HG03095 (cell line): ENCODE results near the gene DYNC1I1.

ENCODE experiments used
- ATAC-seq: cut with Tn5 transposase; IDR thresholded peaks from one replicate; pipeline ENCODE4 v1.9.1; 2021; ENCODE audit warnings: moderate library complexity; ENCODE audit not compliant: unreplicated experiment

The DYNC1I1 gene

DNA sequence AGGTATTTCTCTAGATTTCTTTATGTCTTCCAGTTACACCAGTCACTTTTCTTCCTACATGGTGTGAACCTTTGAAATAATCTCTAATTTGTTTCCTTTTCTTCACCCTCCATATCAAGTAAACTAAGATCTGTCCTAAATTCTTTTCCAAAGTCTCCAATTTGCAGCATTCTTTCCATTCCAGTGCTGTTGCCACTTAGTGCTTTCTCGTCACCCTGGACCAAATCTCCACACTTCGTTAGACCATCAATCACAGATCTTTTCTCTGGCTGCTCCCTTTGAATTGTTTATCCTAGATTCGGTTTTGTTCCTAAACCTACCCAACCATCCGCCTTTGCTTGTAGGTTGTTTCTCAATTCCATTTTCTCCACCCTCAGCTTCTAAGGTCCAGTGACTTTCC is 74.7 kb downstream of the DYNC1I1 start:
- ATAC-seq, result no peak

- ATAC-seq, result no peak
Observed at GRCh38 chr7:95859429-95859828, 87.1 kb downstream of the DYNC1I1 start.

- ATAC-seq, result no peak
Observed at GRCh38 chr7:95861041-95861440, 88.7 kb downstream of the DYNC1I1 start.

- no peak for ATAC-seq
Observed at GRCh38 chr7:95863623-95864022, 91.3 kb downstream of the DYNC1I1 start.

- ATAC-seq, result no peak
Observed at GRCh38 chr7:95865716-95866371, 93.5 kb downstream of the DYNC1I1 start.

GRCh38 chr7:95867309-95867708 is 95.0 kb downstream of the DYNC1I1 start:
- ATAC-seq, result peak; percentile 97

GRCh38 chr7:95871075-95871848 is 98.9 kb downstream of the DYNC1I1 start:
- ATAC-seq, result no peak

DNA sequence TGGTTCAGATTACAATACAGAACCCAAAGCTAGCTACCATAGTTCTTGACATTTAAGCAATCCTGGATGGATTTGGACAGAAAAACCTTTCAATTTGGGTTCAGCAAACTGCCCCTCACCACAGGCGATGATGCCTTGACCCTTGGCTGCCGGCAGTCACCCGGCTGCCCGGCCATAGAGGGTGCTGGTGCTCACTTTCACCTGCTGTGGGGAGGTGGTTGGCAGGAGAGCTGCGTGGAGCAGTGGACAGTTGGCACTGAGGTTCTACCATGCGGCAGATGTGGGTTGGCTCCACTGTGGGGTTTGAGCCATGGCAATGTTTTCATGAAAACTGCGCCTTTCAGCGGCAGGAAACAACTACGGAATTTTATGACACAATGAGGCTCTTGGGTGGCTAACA is 99.5 kb downstream of the DYNC1I1 start:
- ATAC-seq, result no peak

GRCh38 chr7:95874129-95874528 is 101.8 kb downstream of the DYNC1I1 start:
- no peak for ATAC-seq

GRCh38 chr7:95874541-95875265 is 102.3 kb downstream of the DYNC1I1 start:
- no peak for ATAC-seq

DNA sequence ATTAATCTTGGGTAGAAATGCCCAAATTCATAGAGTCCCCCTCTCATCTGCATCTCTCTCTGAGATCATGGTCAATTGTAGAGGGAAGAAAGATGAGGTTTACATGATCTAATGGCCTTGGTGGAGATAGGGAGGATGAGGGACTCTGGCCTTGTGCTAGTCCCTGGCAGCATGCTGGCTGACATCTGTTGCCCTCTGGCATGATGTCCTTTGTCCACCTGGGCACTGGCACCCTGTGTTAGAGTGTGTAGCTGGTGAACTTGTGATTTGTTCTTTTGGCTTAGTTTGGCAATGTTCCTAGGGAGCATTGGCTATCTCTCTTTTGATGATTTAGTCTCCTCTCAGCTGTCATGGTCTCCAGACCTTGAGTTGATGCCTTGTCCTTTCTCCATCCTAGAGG is 103.2 kb downstream of the DYNC1I1 start:
- ATAC-seq, result no peak

- no peak for ATAC-seq
Observed at GRCh38 chr7:95878677-95879076, 106.3 kb downstream of the DYNC1I1 start.

- no peak for ATAC-seq
Observed at GRCh38 chr7:95881597-95881996, 109.2 kb downstream of the DYNC1I1 start.

DNA sequence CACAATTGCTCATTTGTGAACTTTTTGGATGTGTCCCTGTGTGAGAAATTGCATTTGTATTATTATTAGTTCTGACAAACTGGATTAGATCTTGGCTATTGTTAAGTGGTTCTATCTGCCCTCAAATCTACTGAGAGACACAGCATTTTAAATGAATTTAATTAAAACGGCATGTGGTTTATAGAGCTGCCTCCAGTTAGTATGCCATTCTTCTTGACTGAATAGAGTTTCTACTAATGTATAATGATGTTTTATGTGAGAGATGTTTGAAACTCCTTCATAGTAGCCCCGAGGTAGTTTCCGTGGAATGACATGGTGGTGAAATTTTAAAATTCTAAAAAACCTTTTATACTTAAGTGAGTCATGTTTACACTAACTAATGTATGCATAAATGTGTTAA is 110.9 kb downstream of the DYNC1I1 start:
- no peak for ATAC-seq

GRCh38 chr7:95886501-95887090 is 114.2 kb downstream of the DYNC1I1 start:
- ATAC-seq, result no peak

DNA sequence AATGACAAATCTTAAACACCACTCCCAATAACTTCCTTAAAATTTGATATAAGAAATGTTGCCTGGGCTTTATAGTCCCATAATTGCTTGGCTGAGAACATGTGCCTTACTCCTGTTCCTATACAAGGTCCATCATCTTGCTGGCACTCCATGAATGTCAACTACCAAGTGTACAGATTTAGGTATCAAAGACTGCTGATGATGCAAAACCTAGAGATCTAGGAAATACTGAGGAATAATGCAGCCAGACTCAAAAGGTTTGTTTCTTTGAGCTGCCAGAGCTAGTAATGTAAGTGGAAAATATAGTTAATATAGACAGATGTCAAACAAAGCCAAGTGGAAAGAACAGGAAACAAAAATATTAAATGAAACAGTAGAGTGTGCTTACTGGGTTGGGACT is 121.1 kb downstream of the DYNC1I1 start:
- ATAC-seq, result no peak

DNA sequence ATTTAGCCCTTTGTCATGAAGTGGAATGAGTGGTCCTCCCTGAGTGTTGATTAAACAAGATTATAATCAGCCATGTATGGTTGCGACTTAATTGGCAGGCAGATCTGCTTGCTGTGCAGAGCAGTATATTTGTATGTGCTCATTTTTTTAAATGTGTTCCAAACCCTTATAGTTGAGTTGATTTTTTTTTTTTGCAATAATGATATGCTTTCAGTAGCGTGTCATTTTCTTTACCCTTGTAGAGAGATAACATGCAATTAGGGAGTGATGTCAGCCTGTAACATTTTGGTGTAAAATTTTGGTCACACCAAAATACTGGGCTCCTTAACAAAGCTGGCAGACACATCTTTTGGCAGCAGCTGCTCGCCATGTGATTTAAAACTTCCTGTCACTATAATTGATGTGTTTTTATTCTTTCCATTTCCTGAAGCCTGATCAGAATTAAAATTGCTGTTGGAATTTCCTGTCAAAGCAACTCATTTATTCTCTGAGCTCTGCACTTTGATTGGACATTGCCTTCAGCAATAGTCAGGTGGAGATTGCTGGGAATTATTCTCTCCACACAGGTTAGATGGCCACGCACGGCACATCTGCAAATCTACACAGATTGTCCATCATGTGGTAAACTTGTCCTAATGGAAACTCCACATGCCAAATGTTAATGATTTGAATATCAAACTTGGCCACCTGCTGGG is 125.3 kb downstream of the DYNC1I1 start:
- ATAC-seq, result no peak

- ATAC-seq, result no peak
Observed at GRCh38 chr7:95899919-95900513, 127.7 kb downstream of the DYNC1I1 start.

DNA sequence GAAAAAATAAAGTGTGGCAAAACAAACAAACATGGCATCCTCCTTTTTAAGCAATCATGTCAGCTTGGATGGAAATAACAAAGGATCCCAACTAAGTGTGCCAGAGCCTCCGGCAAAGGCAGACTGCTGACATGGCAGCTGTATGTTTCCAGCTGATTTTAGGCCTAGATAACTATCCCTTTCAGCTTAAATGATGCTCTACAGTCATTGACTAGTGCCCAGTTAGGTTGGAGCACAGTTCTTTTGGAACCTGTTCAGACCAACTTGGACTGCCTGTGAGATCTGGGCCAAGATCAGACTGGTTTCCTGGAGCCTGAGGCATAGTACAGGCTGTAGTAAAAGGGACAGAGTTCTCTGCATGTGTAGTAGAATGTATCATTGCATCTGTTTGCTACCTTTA is 128.7 kb downstream of the DYNC1I1 start:
- no peak for ATAC-seq

GRCh38 chr7:95904099-95904498 is 131.7 kb downstream of the DYNC1I1 start:
- ATAC-seq, result no peak

DNA sequence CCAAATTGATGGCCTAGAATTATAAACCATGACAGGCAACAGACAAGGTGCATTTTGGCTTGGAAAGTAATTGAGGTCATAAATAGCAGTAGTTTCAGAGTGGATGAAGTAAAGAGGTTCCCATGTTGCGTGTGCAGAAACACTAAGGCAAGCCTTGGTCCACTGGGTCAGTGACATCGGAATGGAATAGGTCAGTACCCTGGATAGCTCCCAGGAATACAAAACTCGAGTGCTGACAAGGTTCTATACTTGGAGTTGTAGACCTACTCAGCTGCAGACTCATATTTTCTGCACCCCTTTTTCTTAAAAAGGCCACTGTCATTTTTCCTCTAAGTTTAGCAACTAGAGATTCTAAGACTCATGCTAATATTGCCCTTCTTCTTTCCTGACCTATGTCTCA is 132.8 kb downstream of the DYNC1I1 start:
- no peak for ATAC-seq
